ENCODE data around the gene SLC26A6. TPM values are rescaled to one million over a fixed set of nuclear protein-coding genes. Genes with fewer than 3 reads are reported as not detected.
A peak's percentile ranks its signal among the peaks of the same experiment; 100 is the strongest.

Gene SLC26A6
- total and polyA plus RNA-seq, 2 of the 13 experiments (the other 11 are each of a cell fraction or from before 2014, with no cell fraction given), result 40.7 to 184 TPM

DNA sequence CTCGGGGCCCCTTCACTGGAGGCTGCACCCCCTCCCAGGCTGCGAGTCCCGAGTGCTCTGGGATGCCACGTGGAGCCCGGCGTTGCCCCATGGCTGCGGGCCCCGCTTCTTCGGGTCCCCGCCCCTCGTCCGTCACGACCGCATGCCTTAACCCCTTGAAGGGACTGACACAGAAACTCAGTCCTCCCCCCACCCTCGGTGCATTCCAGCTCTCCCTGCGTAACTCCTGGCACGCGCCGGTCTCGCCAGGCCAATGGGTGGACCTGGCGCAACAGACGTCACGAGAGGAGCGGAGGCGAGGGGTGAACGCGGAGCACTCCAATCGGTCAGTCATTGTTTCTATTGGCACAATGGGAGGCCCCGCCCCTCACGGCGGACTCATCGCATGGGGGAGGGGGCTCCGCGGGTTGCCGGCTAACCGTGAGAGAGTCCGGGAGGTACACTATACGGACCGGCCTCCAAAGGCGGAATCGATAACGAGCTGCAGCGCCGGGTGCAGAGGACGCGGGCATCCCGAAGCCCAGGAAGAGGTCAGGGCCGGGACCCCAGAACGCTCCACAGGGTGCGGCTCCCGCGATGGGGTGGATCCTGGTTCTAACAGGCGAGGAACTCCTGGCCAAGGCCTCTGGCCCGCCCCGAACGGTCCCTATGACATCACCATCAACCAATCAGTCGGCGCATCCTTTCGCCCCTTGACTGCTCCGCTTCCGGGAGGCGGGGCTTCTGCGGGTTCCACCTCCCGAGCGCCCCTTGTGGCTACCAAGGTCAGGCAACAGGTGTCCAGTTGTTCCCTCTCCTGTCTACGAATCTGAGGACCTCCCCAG is 28.4 kb upstream of the SLC26A6 start (continued):
- TF ChIP-seq IRF2 (CRISPR knock-in tag; IDR thresholded peaks at IDR 0.05) (no peak; the same call in none of the 2 replicates), XBP1 (CRISPR knock-in tag; IDR thresholded peaks at IDR 0.05) (0 out of 2 replicates have a peak, but pooled peaks have one; percentile 37), ZNF234 (CRISPR knock-in tag; conservative IDR thresholded peaks at IDR 0.05) (no peak), ZBTB42 (CRISPR knock-in tag; IDR thresholded peaks at IDR 0.05) (no peak; the same call in 1 of the 2 replicates), THYN1 (CRISPR knock-in tag; IDR thresholded peaks at IDR 0.05; ENCODE audit: borderline replicate concordance, low read depth) (no peak), AKAP8 (CRISPR knock-in tag; IDR thresholded peaks at IDR 0.05) (peak; percentile 93), MIER2 (CRISPR knock-in tag; IDR thresholded peaks at IDR 0.05) (peak; percentile 80; the same call in 1 of the 2 replicates), HES4 (CRISPR knock-in tag; IDR thresholded peaks at IDR 0.05; ENCODE audit: borderline replicate concordance) (0 out of 2 replicates have a peak, but pooled peaks have one; percentile 61), KDM1A (CRISPR knock-in tag; IDR thresholded peaks at IDR 0.05) (no peak), ZNF644 (CRISPR knock-in tag; IDR thresholded peaks at IDR 0.05; ENCODE audit: low read depth) (no peak), ATF7-NPFF (CRISPR knock-in tag; IDR thresholded peaks at IDR 0.05; ENCODE audit: low read depth) (peak; percentile 94), ARID2 (CRISPR knock-in tag; IDR thresholded peaks at IDR 0.05; ENCODE audit: borderline replicate concordance) (no peak), ZNF484 (CRISPR knock-in tag; IDR thresholded peaks at IDR 0.05; ENCODE audit: borderline replicate concordance, low read depth) (no peak), ZFP62 (CRISPR knock-in tag; IDR thresholded peaks at IDR 0.05) (no peak), RARG (CRISPR knock-in tag; IDR thresholded peaks at IDR 0.05; ENCODE audit: low read depth) (no peak)
- TF ChIP-seq, protein P1, sequence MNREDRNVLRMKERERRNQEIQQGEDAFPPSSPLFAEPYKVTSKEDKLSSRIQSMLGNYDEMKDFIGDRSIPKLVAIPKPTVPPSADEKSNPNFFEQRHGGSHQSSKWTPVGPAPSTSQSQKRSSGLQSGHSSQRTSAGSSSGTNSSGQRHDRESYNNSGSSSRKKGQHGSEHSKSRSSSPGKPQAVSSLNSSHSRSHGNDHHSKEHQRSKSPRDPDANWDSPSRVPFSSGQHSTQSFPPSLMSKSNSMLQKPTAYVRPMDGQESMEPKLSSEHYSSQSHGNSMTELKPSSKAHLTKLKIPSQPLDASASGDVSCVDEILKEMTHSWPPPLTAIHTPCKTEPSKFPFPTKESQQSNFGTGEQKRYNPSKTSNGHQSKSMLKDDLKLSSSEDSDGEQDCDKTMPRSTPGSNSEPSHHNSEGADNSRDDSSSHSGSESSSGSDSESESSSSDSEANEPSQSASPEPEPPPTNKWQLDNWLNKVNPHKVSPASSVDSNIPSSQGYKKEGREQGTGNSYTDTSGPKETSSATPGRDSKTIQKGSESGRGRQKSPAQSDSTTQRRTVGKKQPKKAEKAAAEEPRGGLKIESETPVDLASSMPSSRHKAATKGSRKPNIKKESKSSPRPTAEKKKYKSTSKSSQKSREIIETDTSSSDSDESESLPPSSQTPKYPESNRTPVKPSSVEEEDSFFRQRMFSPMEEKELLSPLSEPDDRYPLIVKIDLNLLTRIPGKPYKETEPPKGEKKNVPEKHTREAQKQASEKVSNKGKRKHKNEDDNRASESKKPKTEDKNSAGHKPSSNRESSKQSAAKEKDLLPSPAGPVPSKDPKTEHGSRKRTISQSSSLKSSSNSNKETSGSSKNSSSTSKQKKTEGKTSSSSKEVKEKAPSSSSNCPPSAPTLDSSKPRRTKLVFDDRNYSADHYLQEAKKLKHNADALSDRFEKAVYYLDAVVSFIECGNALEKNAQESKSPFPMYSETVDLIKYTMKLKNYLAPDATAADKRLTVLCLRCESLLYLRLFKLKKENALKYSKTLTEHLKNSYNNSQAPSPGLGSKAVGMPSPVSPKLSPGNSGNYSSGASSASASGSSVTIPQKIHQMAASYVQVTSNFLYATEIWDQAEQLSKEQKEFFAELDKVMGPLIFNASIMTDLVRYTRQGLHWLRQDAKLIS (CRISPR knock-in tag; IDR thresholded peaks at IDR 0.05), result no peak
- TF ChIP-seq, protein P2, sequence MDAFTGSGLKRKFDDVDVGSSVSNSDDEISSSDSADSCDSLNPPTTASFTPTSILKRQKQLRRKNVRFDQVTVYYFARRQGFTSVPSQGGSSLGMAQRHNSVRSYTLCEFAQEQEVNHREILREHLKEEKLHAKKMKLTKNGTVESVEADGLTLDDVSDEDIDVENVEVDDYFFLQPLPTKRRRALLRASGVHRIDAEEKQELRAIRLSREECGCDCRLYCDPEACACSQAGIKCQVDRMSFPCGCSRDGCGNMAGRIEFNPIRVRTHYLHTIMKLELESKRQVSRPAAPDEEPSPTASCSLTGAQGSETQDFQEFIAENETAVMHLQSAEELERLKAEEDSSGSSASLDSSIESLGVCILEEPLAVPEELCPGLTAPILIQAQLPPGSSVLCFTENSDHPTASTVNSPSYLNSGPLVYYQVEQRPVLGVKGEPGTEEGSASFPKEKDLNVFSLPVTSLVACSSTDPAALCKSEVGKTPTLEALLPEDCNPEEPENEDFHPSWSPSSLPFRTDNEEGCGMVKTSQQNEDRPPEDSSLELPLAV (CRISPR knock-in tag; conservative IDR thresholded peaks at IDR 0.05; ENCODE audit: low read depth), result no peak
- TF ChIP-seq, protein P3, sequence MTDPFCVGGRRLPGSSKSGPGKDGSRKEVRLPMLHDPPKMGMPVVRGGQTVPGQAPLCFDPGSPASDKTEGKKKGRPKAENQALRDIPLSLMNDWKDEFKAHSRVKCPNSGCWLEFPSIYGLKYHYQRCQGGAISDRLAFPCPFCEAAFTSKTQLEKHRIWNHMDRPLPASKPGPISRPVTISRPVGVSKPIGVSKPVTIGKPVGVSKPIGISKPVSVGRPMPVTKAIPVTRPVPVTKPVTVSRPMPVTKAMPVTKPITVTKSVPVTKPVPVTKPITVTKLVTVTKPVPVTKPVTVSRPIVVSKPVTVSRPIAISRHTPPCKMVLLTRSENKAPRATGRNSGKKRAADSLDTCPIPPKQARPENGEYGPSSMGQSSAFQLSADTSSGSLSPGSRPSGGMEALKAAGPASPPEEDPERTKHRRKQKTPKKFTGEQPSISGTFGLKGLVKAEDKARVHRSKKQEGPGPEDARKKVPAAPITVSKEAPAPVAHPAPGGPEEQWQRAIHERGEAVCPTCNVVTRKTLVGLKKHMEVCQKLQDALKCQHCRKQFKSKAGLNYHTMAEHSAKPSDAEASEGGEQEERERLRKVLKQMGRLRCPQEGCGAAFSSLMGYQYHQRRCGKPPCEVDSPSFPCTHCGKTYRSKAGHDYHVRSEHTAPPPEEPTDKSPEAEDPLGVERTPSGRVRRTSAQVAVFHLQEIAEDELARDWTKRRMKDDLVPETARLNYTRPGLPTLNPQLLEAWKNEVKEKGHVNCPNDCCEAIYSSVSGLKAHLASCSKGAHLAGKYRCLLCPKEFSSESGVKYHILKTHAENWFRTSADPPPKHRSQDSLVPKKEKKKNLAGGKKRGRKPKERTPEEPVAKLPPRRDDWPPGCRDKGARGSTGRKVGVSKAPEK (CRISPR knock-in tag; IDR thresholded peaks at IDR 0.05; ENCODE audit: borderline replicate concordance), result 0 out of 2 replicates have a peak, but pooled peaks have one; percentile 36
- TF ChIP-seq, protein P4, sequence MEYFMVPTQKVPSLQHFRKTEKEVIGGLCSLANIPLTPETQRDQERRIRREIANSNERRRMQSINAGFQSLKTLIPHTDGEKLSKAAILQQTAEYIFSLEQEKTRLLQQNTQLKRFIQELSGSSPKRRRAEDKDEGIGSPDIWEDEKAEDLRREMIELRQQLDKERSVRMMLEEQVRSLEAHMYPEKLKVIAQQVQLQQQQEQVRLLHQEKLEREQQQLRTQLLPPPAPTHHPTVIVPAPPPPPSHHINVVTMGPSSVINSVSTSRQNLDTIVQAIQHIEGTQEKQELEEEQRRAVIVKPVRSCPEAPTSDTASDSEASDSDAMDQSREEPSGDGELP (IDR thresholded peaks at IDR 0.05; ENCODE audit: borderline replicate concordance, low read depth), result peak; percentile 31; the same call in 1 of the 2 replicates

All from HepG2 (cell line).